Iris pigment epithelial cell (primary cell): ENCODE measurements around the gene MAP2K7.
"Not testable (repeated sequence)": the region's sequence is repeated elsewhere in the genome, so short reads cannot be mapped to it uniquely, and the experiment has no call there.

ENCODE experiments used
- DNase-seq: peaks from one replicate; pipeline ENCODE4 v3.0.0-alpha.2; 2011; ENCODE audit warnings: low read depth

Gene MAP2K7

GRCh38 chr19:7908742-7909461 lies 5.2 kb downstream of the MAP2K7 start:
- DNase-seq: no peak

- no peak for DNase-seq
These were observed 5.9 kb downstream of the MAP2K7 start for GRCh38 chr19:7909471-7910067.

- no peak for DNase-seq
These were observed 6.9 kb downstream of the MAP2K7 start for GRCh38 chr19:7910321-7911161.

- no peak for DNase-seq
These were observed 7.9 kb downstream of the MAP2K7 start for GRCh38 chr19:7911508-7912143.

- DNase-seq: no peak
These were observed 8.5 kb downstream of the MAP2K7 start for GRCh38 chr19:7912144-7912696.

GRCh38 chr19:7912697-7913564 lies 9.3 kb downstream of the MAP2K7 start:
- no peak for DNase-seq

- no peak for DNase-seq
These were observed 10.0 kb downstream of the MAP2K7 start for GRCh38 chr19:7913652-7914051.

GRCh38 chr19:7914099-7914498 lies 10.4 kb downstream of the MAP2K7 start:
- no peak for DNase-seq

GRCh38 chr19:7914598-7915045 lies 10.9 kb downstream of the MAP2K7 start, which contains the start of gene TGFBR3L:
Gene TGFBR3L (plus strand): TSS chr19:7914830.
- no peak for DNase-seq

- DNase-seq: no peak
These were observed 11.8 kb downstream of the MAP2K7 start for GRCh38 chr19:7915250-7916102.

- DNase-seq: no peak
These were observed 12.7 kb downstream of the MAP2K7 start for GRCh38 chr19:7916103-7916954.

GRCh38 chr19:7916955-7917266 lies 13.2 kb downstream of the MAP2K7 start:
- DNase-seq: no peak

- DNase-seq: peak; percentile 64
These were observed 13.8 kb downstream of the MAP2K7 start for GRCh38 chr19:7917267-7918061.

- DNase-seq: not testable (repeated sequence)
These were observed 14.5 kb downstream of the MAP2K7 start for GRCh38 chr19:7918062-7918614.

GRCh38 chr19:7918615-7919421 lies 15.1 kb downstream of the MAP2K7 start:
- no peak for DNase-seq

GRCh38 chr19:7919610-7920518 lies 16.2 kb downstream of the MAP2K7 start, which contains the start of gene SNAPC2:
Gene SNAPC2 (plus strand): TSS chr19:7920338. CDS start chr19:7920367, 29 bp downstream.
- peak; percentile 94 for DNase-seq
